CD4-positive, CD25-positive, alpha-beta regulatory T cell (primary cell): ENCODE results near the gene FZD2. TPM values are rescaled to one million over a fixed set of nuclear protein-coding genes. Genes with fewer than 3 reads are reported as not detected.
"Not testable (repeated sequence)": the region's sequence is repeated elsewhere in the genome, so short reads cannot be mapped to it uniquely, and the experiment has no call there.

Experiments
- ATAC-seq, 2 donors: fragments of 150-1000 bp; cut with Tn5 transposase; one replicate each; pipeline ENCODE4 v1.10.0; 2021; ENCODE audit warnings: low read depth in 2 of 2, moderate number of reproducible peaks in 2 of 2, moderate library complexity in 1 of 2
- DNase-seq, 3 donors: peaks; one replicate each; pipeline versions ENCODE4 v3.0.0 to v3.0.0-alpha.2; 2012 to 2022; ENCODE audit warnings: mixed read lengths in 1 of 3
- H3K27ac ChIP-seq: one replicate; pipeline ENCODE4 v1.7.0; 2013; ENCODE audit warnings: mild to moderate bottlenecking, low read length; ENCODE audit not compliant: insufficient read depth, poor library complexity, severe bottlenecking
- H3K27me3 ChIP-seq: one replicate; pipeline ENCODE4 v1.7.0; 2013; ENCODE audit warnings: low read length; ENCODE audit not compliant: control insufficient read depth, insufficient read depth
- H3K36me3 ChIP-seq: one replicate; pipeline ENCODE4 v1.7.0; 2013; ENCODE audit warnings: mild to moderate bottlenecking, low read length, moderate library complexity; ENCODE audit not compliant: control insufficient read depth, insufficient read depth
- H3K4me1 ChIP-seq: 2 replicates; pipeline ENCODE4 v1.7.0; 2013; ENCODE audit warnings: mild to moderate bottlenecking, low read length; ENCODE audit not compliant: insufficient read depth, control insufficient read depth, poor library complexity, severe bottlenecking
- H3K4me3 ChIP-seq: one replicate; pipeline ENCODE4 v1.7.0; 2013; ENCODE audit warnings: low read depth, mild to moderate bottlenecking, low read length, moderate library complexity
- H3K9me3 ChIP-seq, 2 experiments: 1 replicate in 1 of 2; 2 replicates in 1 of 2; pipeline ENCODE4 v1.7.0; 2013; ENCODE audit warnings: low read length in 2 of 2, mild to moderate bottlenecking in 1 of 2, moderate library complexity in 1 of 2; ENCODE audit not compliant: control insufficient read depth in 2 of 2
- H3K27ac Mint-ChIP-seq, 3 donors: one replicate each; pipeline ENCODE4 v1.8.0; 2020 to 2022; ENCODE audit warnings: mild to moderate bottlenecking in 3 of 3, mixed read lengths in 3 of 3, moderate library complexity in 2 of 3
- H3K27me3 Mint-ChIP-seq: one replicate; pipeline ENCODE4 v1.8.0; 2022; ENCODE audit warnings: mild to moderate bottlenecking, mixed read lengths
- H3K36me3 Mint-ChIP-seq: one replicate; pipeline ENCODE4 v1.8.0; 2020; ENCODE audit warnings: mixed read lengths
- H3K4me1 Mint-ChIP-seq, 4 donors: one replicate each; pipeline ENCODE4 v1.8.0; 2020 to 2022; ENCODE audit warnings: mixed read lengths in 4 of 4, mild to moderate bottlenecking in 1 of 4
- H3K4me3 Mint-ChIP-seq, 4 donors: one replicate each; pipeline ENCODE4 v1.8.0; 2020 to 2022; ENCODE audit warnings: mild to moderate bottlenecking in 4 of 4, mixed read lengths in 4 of 4, moderate library complexity in 3 of 4
- H3K9me3 Mint-ChIP-seq, 7 donors: one replicate each; pipeline ENCODE4 v1.8.0; 2020 to 2022; ENCODE audit warnings: mixed read lengths in 7 of 7, mild to moderate bottlenecking in 3 of 7, moderate library complexity in 2 of 7
- polyA plus RNA-seq, 4 donors: library from polyadenylated mRNA; unstranded; fragments of 300-500 nt; fragmentation: Illumina TruSeq; gene quantifications; one replicate each; pipeline ENCODE4 v1.2.3, GENCODE V29; 2021
- total RNA-seq: library from RNA; stranded (reverse); gene quantifications from one replicate; pipeline ENCODE4 v1.2.3, GENCODE V29; 2022

Gene FZD2
- total and polyA plus RNA-seq, 5 donors from 2014 or later: not detected

GRCh38 chr17:44590762-44591161 is 33.5 kb downstream of the FZD2 start:
- not testable (repeated sequence) for DNase-seq, H3K4me3 Mint-ChIP-seq, H3K36me3 Mint-ChIP-seq, H3K4me3 ChIP-seq, ATAC-seq, H3K27ac ChIP-seq, H3K36me3 ChIP-seq, H3K27me3 ChIP-seq, H3K4me1 ChIP-seq, H3K9me3 ChIP-seq, H3K27me3 Mint-ChIP-seq, H3K27ac Mint-ChIP-seq, H3K4me1 Mint-ChIP-seq, H3K9me3 Mint-ChIP-seq

DNA sequence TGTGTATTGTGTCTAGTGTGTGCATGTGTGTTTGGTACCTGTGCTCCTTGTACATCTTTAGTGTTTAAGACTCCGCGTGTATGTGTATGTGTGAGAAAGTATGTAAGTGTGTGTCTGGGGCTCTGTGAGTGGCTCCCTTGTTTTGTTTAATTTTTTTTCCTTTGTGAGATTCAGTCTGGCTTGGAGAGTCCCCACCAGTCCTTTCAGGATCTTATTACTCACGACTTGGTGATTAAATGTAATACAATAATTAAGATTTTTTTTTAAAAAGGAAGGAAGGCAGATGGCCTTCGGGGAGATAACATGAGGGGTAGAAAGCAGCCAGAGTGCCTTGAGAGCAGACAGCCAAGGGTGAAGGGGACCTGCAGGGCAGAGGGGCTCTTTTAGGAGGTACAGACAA is 33.9 kb downstream of the FZD2 start:
- no peaks in the 10 kb centered on the region for H3K9me3 ChIP-seq
- no peak for DNase-seq
- ATAC-seq: no peak
- H3K4me3 ChIP-seq: no peak overlapping the region
- H3K36me3 ChIP-seq: no peaks in the 10 kb centered on the region
- no peak overlapping the region for H3K27ac ChIP-seq
- H3K9me3 Mint-ChIP-seq: no peaks in the 10 kb centered on the region
- H3K36me3 Mint-ChIP-seq: no peaks in the 10 kb centered on the region
- H3K4me1 ChIP-seq: no peaks in the 10 kb centered on the region
- no peak overlapping the region for H3K4me3 Mint-ChIP-seq
- H3K27me3 Mint-ChIP-seq: peaks cover 7% of the 10 kb centered on the region
- no peak overlapping the region for H3K27ac Mint-ChIP-seq
- no peaks in the 10 kb centered on the region for H3K4me1 Mint-ChIP-seq
- H3K27me3 ChIP-seq: no peaks in the 10 kb centered on the region

GRCh38 chr17:44593156-44593555 is 35.9 kb downstream of the FZD2 start:
- no peaks in the 10 kb centered on the region for H3K9me3 ChIP-seq
- H3K9me3 Mint-ChIP-seq: no peaks in the 10 kb centered on the region
- no peaks in the 10 kb centered on the region for H3K27me3 ChIP-seq
- H3K4me3 ChIP-seq: no peak overlapping the region
- H3K4me3 Mint-ChIP-seq: no peak overlapping the region
- no peak for ATAC-seq
- no peaks in the 10 kb centered on the region for H3K36me3 ChIP-seq
- H3K27ac Mint-ChIP-seq: no peak overlapping the region
- no peaks in the 10 kb centered on the region for H3K4me1 Mint-ChIP-seq
- H3K36me3 Mint-ChIP-seq: no peaks in the 10 kb centered on the region
- H3K4me1 ChIP-seq: no peaks in the 10 kb centered on the region
- H3K27me3 Mint-ChIP-seq: peaks cover 12% of the 10 kb centered on the region
- no peak overlapping the region for H3K27ac ChIP-seq
- no peak for DNase-seq

DNA sequence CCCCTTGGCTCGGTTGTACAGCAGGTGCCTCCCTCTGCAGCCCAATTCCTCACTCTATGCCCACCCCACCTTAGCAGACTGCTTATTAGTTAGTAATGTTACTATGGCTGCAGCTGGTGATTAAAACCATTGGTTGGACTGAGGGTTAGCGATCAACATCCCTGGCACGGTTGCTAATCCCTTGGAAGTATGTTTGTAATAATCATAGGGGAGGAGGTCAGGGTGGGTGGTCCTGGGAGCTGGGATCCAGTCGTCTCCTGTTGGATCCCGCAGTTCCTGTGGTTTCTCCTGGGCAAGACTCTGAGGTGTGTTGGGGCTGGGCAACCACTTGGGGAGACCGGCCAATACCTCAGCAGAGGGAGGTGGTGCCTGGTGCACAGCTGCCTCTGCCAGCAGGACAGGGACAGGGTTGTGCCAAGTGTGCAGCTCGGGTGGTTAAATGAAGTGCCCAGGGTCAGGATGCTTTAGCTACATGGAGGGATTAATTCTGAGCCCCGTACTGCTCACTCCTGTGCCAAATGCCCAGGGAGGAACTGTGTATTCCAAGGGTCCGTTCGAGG is 38.0 kb downstream of the FZD2 start:
- H3K27ac ChIP-seq: no peak overlapping the region
- no peaks in the 10 kb centered on the region for H3K36me3 ChIP-seq
- ATAC-seq (no peak), DNase-seq (no peak)
- no peaks in the 10 kb centered on the region for H3K4me1 ChIP-seq
- no peaks in the 10 kb centered on the region for H3K9me3 ChIP-seq
- H3K9me3 Mint-ChIP-seq: no peaks in the 10 kb centered on the region
- H3K27me3 Mint-ChIP-seq: peaks cover 12% of the 10 kb centered on the region
- H3K4me1 Mint-ChIP-seq: peaks cover 0 to 2% (median 0%) of the 10 kb centered on the region in 4 donors
- no peak overlapping the region for H3K4me3 ChIP-seq
- no peak overlapping the region for H3K4me3 Mint-ChIP-seq
- no peak overlapping the region for H3K27ac Mint-ChIP-seq
- H3K36me3 Mint-ChIP-seq: no peaks in the 10 kb centered on the region
- no peaks in the 10 kb centered on the region for H3K27me3 ChIP-seq

DNA sequence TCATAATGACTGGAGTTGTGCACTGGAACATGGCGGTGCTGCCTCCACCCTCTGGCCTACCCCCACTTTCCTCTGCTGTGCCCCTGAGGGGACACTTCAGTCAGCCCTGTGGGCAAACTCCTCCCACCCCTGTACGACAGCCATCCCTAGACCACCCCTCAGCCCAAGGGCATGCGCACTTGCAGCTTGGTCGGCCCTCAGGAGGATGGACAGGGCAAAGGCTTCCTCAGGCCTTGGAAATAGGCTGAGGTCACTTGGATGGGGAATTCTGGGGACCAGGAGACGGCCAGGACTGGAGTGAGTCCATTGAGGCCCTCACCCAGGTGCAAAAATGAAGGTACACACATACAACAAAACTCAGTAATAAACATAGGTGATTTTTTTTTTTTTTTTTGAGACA is 41.0 kb downstream of the FZD2 start:
- Mint-ChIP-seq H3K27ac (no peak overlapping the region), H3K36me3 (no peaks in the 10 kb centered on the region), H3K9me3 (no peaks in the 10 kb centered on the region), H3K4me3 (no peak overlapping the region), H3K27me3 (peaks cover 26% of the 10 kb centered on the region), H3K4me1 (peaks cover 0 to 2% (median 0%) of the 10 kb centered on the region in 4 donors)
- Histone ChIP-seq H3K27ac (no peak overlapping the region), H3K4me1 (no peaks in the 10 kb centered on the region), H3K27me3 (no peaks in the 10 kb centered on the region), H3K4me3 (no peak overlapping the region), H3K9me3 (no peaks in the 10 kb centered on the region), H3K36me3 (no peaks in the 10 kb centered on the region)
- no peak for DNase-seq
- ATAC-seq: no peak

DNA sequence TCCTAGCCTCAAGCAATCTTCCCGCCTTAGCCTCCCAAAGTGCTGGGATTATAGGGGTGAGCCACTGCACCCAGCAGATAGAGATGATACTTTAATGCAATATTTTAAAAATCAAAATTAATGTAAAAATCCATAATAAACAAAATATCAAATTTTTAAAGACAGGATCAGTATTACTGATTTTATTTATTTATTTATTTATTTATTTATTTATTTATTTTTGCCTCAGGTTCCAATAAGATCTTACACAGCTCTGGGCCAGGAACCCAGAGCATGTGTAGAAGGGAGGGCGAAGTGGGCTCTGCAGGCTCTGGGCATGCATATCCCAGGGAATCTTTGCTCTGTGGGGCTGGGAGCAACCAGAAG is 41.6 kb downstream of the FZD2 start:
- Histone ChIP-seq H3K4me3 (no peak overlapping the region), H3K36me3 (no peaks in the 10 kb centered on the region), H3K4me1 (no peaks in the 10 kb centered on the region), H3K27ac (no peak overlapping the region), H3K9me3 (no peaks in the 10 kb centered on the region), H3K27me3 (no peaks in the 10 kb centered on the region)
- H3K4me1 Mint-ChIP-seq: peaks cover 0 to 2% (median 0%) of the 10 kb centered on the region in 4 donors
- no peak overlapping the region for H3K27ac Mint-ChIP-seq
- H3K36me3 Mint-ChIP-seq: no peaks in the 10 kb centered on the region
- H3K27me3 Mint-ChIP-seq: peaks cover 26% of the 10 kb centered on the region
- no peaks in the 10 kb centered on the region for H3K9me3 Mint-ChIP-seq
- no peak for DNase-seq
- H3K4me3 Mint-ChIP-seq: no peak overlapping the region
- ATAC-seq: no peak

DNA sequence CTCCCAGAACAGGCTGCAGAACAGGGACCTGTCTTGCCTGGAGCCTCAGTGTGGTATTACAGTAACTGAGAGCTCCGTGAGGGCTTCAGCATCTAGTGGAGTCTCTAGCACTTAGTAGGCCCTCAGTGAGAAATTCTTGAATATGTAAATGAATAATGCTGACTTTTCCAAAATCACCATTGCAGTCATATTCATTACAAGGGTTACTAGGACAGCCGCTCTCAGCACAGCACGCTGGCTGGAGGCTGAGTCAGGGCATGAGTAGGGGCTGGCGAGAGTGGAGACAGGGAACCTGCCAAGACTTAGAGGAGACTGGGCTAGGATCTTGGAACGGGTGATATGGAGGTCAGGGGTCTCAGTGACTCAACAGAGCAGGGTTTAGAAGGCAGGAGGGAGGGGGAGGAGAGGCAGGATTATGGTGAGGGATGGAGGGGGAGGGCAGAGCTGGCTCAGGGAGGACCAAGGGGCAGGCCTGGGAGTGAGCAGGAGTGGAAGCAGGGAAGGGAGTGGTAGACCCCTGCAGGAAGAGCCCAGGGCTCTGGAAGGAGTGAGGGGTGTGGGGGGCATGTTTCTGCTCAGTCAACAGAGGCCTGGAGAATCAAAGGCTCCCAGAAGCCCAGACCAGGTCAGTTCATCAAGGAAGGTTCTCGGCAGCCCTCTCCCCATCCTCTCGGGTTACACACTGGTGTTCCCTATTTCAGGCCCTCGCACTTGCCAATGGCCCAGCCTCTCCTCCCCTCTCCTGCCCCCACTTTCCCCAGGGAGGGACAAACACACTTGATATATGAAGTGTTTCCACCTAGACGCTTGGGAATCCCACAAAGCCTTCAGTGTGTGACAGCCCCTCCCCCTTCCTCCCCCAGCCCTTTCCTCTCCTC is 42.3 kb downstream of the FZD2 start:
- Mint-ChIP-seq H3K27me3 (peaks cover 22% of the 10 kb centered on the region), H3K36me3 (no peaks in the 10 kb centered on the region), H3K27ac (no peak overlapping the region), H3K4me3 (no peak overlapping the region), H3K9me3 (no peaks in the 10 kb centered on the region), H3K4me1 (peaks cover 0 to 2% (median 0%) of the 10 kb centered on the region in 4 donors)
- Histone ChIP-seq H3K27ac (no peak overlapping the region), H3K27me3 (no peaks in the 10 kb centered on the region), H3K4me1 (no peaks in the 10 kb centered on the region), H3K9me3 (no peaks in the 10 kb centered on the region), H3K4me3 (no peak overlapping the region), H3K36me3 (no peaks in the 10 kb centered on the region)
- ATAC-seq (no peak), DNase-seq (no peak)

DNA sequence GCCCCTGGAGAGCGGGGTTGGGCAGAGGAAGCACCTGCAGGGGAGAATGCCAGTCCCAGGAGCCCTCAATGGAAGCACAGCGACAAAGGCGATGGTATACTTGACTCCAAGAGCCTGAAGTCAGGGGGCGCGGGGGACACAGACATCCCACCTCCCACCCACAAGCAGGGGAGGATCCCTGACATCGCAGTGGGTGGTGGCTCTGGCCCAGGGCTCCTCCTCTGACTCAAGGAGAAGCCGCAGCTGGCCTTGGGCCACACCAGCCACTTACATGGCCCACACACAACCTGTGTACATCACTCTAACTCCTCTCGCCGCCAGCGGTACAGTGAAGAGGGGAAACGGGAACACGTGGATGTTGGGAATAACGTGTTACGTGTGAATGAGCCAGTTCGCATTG is 44.3 kb downstream of the FZD2 start:
- no peaks in the 10 kb centered on the region for H3K27me3 ChIP-seq
- H3K4me3 Mint-ChIP-seq: no peak overlapping the region
- no peaks in the 10 kb centered on the region for H3K4me1 ChIP-seq
- peaks cover 0 to 2% (median 0%) of the 10 kb centered on the region in 4 donors for H3K4me1 Mint-ChIP-seq
- H3K4me3 ChIP-seq: no peak overlapping the region
- H3K36me3 Mint-ChIP-seq: no peaks in the 10 kb centered on the region
- peaks cover 0 to 3% (median 0%) of the 10 kb centered on the region in 7 donors for H3K9me3 Mint-ChIP-seq
- ATAC-seq (no peak), DNase-seq (no peak)
- no peaks in the 10 kb centered on the region for H3K9me3 ChIP-seq
- H3K27me3 Mint-ChIP-seq: peaks cover 26% of the 10 kb centered on the region
- no peaks in the 10 kb centered on the region for H3K36me3 ChIP-seq
- no peak overlapping the region for H3K27ac Mint-ChIP-seq
- H3K27ac ChIP-seq: no peak overlapping the region
